GM04504 (cell line): Measurements from ENCODE around the gene MAP3K4.
A peak's percentile ranks its signal among the peaks of the same experiment; 100 is the strongest.

Experiments
- DNase-seq: peaks from one replicate; pipeline ENCODE4 v3.0.0-alpha.2; 2012; ENCODE audit warnings: low read depth

MAP3K4 gene

GRCh38 chr6:161141173-161141572, 149.6 kb downstream of the MAP3K4 start:
- DNase-seq = no peak

GRCh38 chr6:161142957-161143296, 151.4 kb downstream of the MAP3K4 start:
- DNase-seq = no peak

- no peak for DNase-seq
Measured at GRCh38 chr6:161143663-161144430, 152.3 kb downstream of the MAP3K4 start.

- no peak for DNase-seq
Measured at GRCh38 chr6:161150136-161150535, 158.6 kb downstream of the MAP3K4 start.

- DNase-seq = no peak
Measured at GRCh38 chr6:161150566-161150965, 159.0 kb downstream of the MAP3K4 start.

DNA sequence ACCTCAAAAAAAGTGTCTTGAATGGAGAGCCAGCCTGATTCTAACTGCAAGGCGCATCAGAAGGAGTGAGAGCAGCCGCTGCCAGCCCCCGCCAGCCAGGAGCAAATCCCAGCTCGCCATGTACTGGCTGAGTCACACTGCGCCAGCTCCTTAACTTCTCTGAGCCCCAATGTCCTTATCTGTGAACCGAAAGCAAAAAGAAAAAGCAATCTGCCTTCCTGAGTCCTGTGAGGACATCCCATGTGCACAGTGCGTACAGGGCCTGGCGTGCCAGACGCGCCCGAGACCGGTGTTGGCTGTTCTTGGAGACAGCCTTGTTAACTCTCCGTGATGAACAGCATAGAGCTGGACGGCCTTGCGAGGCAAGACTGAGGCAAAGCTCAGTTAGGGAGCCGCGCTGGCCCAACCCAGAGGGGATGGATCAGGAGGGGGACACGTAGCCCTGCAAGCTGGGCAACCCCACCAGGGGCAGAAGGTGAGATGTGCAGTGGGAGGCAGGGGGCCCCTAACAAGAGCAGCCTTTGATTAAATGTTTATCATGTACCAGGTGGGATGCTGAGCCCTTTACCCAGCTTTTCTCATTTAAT, 159.6 kb downstream of the MAP3K4 start:
- DNase-seq = no peak

DNA sequence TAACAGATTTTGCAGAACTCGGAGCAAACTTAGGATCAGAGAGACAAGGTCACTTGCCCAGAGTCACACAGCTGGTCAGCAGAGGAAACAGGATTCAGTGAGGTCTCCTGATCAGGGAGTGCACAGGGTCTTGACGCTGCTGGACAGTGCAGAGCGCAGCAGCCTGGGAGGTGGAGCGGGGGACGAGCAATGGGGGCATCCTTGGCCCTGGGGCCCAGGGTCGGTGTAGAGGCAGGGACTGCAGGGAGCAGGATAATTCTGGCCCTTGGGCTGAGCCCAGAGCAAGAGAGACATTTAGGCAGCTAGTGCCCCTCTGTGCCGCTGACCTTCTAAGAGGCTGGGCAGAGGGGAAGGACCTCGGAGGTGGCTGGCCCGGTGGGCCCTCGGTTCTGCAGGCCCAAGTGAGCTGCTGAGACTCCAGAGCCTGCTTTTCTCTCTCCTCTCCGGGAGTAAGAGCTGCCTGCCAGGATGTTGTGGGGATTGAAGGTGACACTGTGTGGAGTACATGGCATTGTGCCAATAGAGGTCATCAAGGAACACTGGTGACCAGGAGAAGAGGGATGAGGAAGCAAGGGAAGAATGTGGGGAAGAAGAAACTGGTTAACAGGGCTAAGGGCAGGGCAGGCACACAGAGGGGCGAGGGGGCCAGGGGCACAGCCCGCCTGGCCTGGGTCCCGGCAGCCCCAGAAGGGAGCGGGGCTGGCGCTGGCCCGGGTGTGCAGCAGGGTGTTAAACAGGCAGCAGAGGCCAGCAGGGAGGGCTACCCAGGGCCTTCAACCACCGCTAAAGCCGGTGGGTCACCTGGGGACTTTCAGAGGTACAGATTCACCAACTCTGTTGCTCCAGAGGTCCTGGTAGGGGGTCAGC, 160.3 kb downstream of the MAP3K4 start:
- DNase-seq = no peak

DNA sequence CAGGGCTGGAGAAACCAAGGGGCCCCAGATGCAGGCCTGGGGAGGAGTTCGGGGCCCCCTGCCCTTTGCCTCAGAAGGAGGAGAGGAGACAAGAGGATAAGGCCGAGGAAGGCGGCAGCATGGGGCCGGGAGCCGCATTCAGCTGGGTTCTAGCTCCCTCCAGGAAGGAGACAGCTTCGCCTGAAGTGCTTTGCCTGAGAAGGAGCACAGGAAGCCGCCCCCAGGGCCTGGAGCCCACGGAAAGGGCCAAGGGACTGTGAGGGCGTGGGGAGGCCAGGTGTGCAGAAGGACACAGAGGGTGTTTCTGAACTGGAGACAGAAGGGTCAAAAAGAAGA, 160.9 kb downstream of the MAP3K4 start:
- DNase-seq = no peak

DNA sequence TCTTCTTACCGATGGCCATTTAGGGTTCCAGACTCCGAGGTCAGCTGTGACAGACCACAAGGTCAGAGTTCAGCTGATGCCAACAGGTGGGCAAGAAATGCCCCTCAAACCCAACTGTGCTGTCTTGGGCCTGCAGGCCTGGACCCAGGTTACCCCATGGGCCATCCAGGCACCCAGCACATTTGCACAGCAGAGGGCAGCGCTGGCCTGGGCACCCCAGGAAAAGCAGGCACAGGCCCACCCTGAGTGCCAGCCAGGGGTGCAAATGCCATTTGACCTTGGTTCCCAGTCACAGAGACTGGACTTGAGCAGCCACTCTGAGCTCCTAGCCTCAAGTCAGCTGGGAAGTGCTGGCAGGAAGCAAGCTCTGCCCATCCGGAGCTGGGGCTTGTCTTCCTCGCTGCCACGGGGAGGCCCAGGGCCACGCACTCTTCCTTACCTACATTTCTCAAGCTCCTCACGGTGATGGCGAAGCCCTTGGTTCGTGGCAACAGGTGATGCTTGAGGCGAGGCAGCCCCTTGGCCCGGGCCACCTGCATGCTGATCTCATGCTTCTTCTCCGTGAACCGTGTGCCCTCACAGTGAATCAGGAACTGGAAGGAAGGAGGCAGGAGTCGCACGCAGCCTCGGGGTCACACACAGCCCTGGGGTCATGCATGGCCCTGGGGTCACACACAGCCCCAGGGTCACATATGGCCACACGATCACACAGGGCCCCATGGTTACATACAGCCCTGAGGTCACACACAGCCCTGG, 161.5 kb downstream of the MAP3K4 start:
- DNase-seq = no peak

DNA sequence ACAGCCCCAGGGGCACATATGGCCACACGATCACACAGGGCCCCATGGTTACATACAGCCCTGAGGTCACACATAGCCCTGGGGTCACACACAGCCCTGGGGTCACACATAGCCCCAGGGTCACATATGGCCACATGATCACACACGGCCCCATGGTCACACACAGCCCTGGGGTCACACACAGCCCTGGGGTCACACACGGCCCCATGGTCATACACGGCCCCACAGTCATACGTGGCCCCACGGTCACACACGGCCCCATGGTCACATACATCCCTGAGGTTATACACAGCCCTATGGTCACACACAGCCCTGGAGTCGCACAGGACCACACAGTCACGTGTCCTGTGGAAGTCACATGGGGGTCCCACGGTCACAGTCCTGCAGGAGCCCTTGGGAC, 162.2 kb downstream of the MAP3K4 start:
- DNase-seq = no peak

- no peak for DNase-seq
Measured at GRCh38 chr6:161154796-161155335, 163.3 kb downstream of the MAP3K4 start.

- DNase-seq = no peak
Measured at GRCh38 chr6:161161121-161161520, 169.6 kb downstream of the MAP3K4 start.

DNA sequence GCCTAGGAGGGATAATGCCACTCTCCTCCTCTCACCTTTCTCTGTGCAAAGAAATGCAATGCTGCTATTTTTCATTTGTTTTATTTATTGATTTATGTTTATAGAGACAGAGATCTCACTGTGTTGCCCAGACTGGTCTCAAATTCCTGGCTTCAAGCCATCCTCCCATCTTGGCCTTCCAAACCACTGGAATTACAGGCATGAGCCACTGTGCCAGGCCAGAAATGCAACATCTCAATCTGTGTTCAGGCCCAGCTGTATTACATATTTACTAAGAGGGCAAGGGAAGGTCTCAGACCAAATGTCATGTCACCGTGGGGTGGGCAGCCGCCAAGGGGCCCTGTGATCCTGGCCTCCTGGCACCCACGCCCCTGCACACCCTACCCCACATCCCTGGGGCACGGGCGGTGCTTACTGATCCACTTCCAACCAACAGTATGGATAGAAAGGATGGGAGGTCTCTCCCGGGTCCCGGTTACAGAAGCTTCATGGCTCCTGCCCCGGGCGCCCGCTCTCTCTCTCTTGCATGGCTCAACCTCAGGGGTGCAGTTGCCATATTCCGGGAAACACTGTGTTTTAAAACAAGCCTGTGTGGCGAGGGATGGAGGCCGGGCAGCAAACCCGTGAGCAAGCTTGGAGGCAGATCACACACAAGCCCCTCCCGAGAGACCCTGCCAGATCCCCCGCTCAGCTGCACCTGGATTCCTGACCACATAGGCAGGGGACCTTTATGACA, 170.5 kb downstream of the MAP3K4 start:
- peak; percentile 69 for DNase-seq

- no peak for DNase-seq
Measured at GRCh38 chr6:161162722-161163121, 171.2 kb downstream of the MAP3K4 start.

DNA sequence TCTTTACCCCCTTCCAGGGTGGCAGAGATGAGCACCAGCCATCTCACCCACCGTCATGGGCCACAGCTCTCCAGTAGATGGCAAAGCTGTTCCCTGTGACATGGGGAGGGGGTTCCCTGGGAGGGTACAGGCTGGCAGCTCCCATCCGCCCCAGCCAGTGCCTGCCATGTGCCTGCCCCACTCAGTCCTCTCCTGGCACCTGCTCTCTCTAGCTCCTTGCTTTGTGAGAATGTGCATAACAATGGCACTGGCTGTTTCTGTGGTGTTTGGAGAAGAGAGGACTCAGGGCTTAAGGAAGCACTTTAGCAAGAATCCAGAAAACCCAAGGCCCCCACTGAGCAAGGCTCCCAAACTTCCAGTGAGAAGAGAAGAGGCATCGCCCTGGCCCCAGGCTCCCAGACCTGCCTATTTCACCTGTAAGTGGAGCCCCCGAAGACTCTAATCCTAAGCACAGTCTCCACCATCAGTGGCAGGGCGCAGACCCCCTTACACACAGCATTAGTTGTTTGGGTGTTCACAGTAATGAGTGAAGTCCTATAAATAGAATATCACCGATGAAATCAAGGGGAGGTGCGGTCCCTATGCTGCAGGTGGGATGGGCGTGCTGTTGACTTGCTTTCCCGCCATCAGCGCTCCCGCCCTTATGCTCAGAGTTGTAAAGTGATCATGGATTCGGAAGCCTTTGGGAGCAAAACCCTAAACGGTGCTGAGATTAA, 172.1 kb downstream of the MAP3K4 start:
- DNase-seq = no peak

- DNase-seq = no peak
Measured at GRCh38 chr6:161164182-161164625, 172.6 kb downstream of the MAP3K4 start.

GRCh38 chr6:161166176-161166575, 174.6 kb downstream of the MAP3K4 start:
- DNase-seq = no peak

GRCh38 chr6:161166677-161167076, 175.1 kb downstream of the MAP3K4 start:
- no peak for DNase-seq
